22Rv1 (cell line): ENCODE measurements around the gene MCM9.

Experiments
- H3K27ac ChIP-seq: fragments of 450-650 bp; 2 replicates; pipeline ENCODE4 v1.5.1; 2017
- ZFX ChIP-seq: fragments of 450-650 bp; IDR thresholded peaks from 2 replicates; pipeline ENCODE4 v1.6.1; 2017; ENCODE audit warnings: antibody characterized with exemption, borderline replicate concordance
- TF ChIP-seq, protein P1 (sequence below): fragments of 450-650 bp; IDR thresholded peaks from 2 replicates; pipeline ENCODE4 v1.5.1; 2017; ENCODE audit warnings: mild to moderate bottlenecking

The MCM9 gene

DNA sequence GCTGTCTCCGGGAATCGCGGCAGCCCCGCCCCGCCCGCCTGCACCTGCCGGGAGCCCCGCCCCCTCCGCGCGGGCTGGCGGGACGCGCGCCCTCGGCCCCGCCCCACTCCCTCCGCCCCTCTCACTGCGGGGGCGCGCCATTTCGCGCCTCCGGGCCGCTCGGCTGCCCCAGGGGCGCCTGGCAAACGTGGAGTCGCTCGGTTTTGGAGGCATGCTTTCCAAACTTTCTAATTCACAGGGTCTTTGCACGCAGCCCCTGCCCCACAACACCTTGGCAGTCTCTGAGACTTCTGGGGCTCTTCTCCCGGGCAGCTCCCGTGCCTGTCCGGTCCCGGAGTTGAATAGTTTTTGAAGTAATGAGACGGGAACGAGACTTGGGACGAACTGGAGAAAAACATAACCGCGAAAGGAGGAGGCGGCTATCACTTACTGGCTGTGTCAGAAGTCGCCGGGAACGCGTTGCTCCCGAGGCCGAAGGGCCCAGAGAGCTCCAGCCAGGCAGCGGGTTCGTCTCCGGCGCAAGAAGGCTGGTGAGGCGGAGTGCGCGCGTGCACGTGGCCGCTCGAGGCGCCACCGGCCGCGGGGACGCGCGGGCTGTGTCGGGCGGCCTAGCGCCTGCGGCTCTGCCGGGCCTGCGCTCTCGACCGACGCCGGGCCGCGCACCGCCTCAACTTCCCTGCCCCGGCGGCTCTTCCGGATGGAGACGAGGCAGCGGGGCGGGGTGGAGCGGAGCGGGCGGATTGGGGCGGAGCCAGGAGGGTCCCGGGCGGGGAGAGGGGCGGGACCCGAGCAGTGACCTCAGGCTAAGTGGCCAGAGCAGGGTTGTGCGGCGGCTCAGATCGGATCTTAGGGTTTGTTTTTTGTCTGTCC, at the start of gene MCM9:
Gene MCM9, minus strand, starts transcription at position 699 of the 870 bp plus-strand sequence. CDS start 3,436 bp downstream, outside the sequence.
- peak within 1 kb of the TSS; percentile 96 for H3K27ac ChIP-seq
- TF ChIP-seq ZFX: no peak
- TF ChIP-seq, protein P1, sequence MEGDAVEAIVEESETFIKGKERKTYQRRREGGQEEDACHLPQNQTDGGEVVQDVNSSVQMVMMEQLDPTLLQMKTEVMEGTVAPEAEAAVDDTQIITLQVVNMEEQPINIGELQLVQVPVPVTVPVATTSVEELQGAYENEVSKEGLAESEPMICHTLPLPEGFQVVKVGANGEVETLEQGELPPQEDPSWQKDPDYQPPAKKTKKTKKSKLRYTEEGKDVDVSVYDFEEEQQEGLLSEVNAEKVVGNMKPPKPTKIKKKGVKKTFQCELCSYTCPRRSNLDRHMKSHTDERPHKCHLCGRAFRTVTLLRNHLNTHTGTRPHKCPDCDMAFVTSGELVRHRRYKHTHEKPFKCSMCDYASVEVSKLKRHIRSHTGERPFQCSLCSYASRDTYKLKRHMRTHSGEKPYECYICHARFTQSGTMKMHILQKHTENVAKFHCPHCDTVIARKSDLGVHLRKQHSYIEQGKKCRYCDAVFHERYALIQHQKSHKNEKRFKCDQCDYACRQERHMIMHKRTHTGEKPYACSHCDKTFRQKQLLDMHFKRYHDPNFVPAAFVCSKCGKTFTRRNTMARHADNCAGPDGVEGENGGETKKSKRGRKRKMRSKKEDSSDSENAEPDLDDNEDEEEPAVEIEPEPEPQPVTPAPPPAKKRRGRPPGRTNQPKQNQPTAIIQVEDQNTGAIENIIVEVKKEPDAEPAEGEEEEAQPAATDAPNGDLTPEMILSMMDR: no peak

DNA sequence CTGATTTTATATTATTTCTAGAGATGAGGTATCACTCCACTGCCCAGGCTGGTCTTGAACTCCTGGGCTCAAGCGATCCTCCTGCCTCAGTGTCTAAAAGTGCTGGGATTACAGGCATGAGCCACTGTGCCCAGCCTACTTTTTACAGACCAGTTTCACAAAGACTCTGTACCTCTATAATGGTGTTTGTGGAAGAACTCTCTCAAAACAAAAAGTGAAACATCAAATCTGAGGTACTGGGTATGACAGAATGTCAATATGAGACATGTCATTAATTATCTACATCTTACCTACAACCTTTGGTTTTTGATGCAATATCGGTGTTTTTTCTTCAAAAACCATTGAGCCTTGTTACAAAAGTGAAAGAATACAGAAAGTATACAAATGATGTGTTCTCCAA, 49.4 kb upstream of the MCM9 start:
- no peak for TF ChIP-seq ZFX
- TF ChIP-seq, protein P1: no peak
- no peak overlapping the region for H3K27ac ChIP-seq

DNA sequence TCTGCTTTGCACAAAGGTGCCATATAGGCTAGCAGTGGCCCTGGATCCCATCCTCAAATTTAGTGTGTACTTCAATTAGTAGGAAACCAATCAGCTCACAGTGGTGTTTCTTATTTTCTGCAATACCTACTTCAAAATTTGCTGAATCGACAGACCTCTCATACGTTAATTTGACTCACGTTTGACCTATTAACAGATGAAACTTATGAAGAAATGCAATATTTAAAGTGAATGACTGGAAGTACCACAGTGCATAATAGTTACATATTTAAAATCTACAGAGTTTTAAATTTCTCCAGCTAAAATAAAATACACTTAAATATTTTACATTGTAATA, 47.6 kb upstream of the MCM9 start:
- H3K27ac ChIP-seq: no peak overlapping the region
- no peak for TF ChIP-seq ZFX
- TF ChIP-seq, protein P1: no peak

DNA sequence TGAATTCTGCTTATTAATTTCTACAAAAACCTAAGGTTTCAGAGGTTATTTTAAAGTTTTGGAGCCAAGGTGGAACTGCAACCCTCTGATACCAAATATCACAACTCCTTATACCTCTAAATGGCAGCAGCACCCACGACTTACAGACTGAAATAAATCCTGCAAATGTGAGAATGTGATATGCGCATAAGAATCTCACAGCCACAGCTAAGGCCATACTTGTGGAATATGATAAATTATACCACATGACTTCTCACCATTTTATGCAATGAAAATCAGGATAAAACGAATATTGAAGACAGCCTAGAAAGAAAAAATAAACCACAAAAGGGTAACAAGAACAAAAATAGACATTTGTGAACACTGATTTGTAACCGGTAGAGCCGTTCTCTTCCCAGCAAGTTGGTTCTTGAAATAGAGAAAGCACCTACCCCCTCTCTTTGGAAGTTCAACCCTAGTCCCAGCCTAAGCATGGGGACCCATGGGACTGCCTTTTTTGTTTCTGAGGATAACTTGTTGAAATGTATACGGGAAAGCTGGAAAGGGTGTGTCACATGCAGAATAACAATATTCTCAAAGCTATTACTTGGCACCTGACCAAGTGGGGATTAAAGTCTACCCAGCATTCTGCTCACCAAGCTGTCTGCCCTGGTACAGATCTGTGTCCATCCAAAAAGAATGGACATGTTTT, 47.1 kb upstream of the MCM9 start:
- no peak for TF ChIP-seq ZFX
- TF ChIP-seq, protein P1: no peak
- H3K27ac ChIP-seq: no peak overlapping the region

DNA sequence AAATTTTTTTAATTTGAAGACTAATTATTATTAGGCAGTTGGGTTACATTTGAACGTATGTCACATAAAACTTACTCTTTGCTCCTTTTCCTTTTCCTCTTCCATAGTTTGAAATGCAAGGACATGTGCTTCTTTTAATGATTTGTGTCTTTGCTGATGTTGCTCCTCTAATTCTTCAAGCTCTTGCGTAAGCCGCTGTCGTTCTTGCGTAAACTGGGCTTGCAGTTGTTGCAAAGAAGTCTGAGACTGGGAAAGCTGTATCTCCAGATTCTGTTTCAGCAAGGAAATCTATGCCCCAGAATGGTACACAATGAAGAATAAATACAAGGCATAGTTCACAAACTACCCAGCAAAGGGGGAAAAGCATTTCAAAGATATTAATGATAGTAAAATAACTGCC, 45.1 kb upstream of the MCM9 start:
- TF ChIP-seq ZFX: no peak
- TF ChIP-seq, protein P1: no peak
- H3K27ac ChIP-seq: no peak overlapping the region

DNA sequence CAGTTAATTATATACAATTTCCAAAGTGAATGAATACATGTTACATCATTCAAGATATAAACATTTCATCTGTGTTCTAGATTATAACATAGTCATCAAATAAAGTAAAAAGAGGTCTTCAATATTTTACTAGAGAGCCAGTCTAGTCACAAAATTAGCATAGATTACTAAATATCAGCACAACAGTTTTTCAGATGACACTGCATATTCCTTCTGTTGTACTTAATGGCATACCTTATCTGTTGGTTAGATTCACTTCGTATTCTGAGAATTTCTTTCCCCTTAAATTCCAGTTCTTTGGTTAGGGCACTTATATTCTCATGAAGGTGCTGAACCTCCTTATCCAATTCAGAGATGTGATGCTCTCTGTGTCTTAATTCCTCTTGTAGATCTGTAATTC, 39.8 kb upstream of the MCM9 start:
- TF ChIP-seq ZFX: no peak
- TF ChIP-seq, protein P1: no peak
- no peak overlapping the region for H3K27ac ChIP-seq

DNA sequence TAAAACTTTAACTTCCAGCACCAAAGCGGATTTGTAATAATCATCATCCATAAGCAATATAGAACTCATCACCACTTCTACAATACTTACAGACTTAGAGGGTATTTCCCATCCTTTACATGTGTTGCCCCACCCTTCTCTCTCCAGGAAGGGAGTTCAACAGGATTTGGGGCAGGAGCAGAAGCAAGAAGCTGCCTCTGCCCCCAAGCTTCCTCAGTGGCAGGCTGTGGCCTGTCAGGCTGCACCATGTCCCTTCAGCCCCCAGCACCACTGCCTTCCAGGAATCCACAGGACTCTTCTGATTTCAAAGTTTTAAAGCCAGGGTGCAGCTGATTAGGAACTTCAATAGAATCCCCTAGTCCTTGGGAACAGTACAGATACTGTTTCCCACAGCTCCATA, 36.7 kb upstream of the MCM9 start:
- TF ChIP-seq, protein P1: no peak
- TF ChIP-seq ZFX: no peak
- H3K27ac ChIP-seq: no peak overlapping the region
